ENCODE measurements around the gene PLA2G4E.

Gene PLA2G4E

GRCh38 chr15:41932511-41933289, 88.1 kb downstream of the PLA2G4E start:
- no peak for DNase-seq

- no peak for DNase-seq
These were observed 88.7 kb downstream of the PLA2G4E start for GRCh38 chr15:41932101-41932500.

All from DMS153 (cell line).